Measurements from ENCODE around the gene GSTM1. TPM values are rescaled to one million over a fixed set of nuclear protein-coding genes. Genes with fewer than 3 reads are reported as not detected.
A peak's percentile ranks its signal among the peaks of the same experiment; 100 is the strongest.

Gene GSTM1
- total RNA-seq, 4 donors from 2014 or later = 23.1 TPM; not detected in 3

- no peak overlapping the region for H3K4me3 ChIP-seq
- intact Hi-C loops (cut with DNase I) = no loop called here
- H3K9me3 ChIP-seq = no peaks in the 10 kb centered on the region
- TF ChIP-seq POLR2AphosphoS5 (IDR thresholded peaks at IDR 0.05) (no peak), CTCF (IDR thresholded peaks at IDR 0.05) (no peak), POLR2A (IDR thresholded peaks at IDR 0.05; ENCODE audit: low read depth) (no peak), EP300 (IDR thresholded peaks at IDR 0.05) (no peak)
- DNase-seq (ENCODE audit: extremely low spot score) = no peak
- H3K27me3 ChIP-seq = no peaks in the 10 kb centered on the region
- 80% methylated on average over 6 of the region's 6 CpGs for WGBS
- H3K27ac ChIP-seq (replicated peaks in 1 of 4) = no peak overlapping the region
- H3K36me3 ChIP-seq = no peaks in the 10 kb centered on the region
- no peaks in the 10 kb centered on the region for H3K4me1 ChIP-seq
These were observed 43.0 kb downstream of the GSTM1 start for GRCh38 chr1:109730666-109731065.

GRCh38 chr1:109732390-109732881 is 44.8 kb downstream of the GSTM1 start:
- H3K27ac ChIP-seq (replicated peaks in 1 of 4) = no peak overlapping the region
- no peaks in the 10 kb centered on the region for H3K27me3 ChIP-seq
- peaks cover 5 to 13% (median 9%) of the 10 kb centered on the region in 4 donors for H3K36me3 ChIP-seq
- H3K9me3 ChIP-seq = no peaks in the 10 kb centered on the region
- intact Hi-C loops (cut with DNase I) = no loop called here
- TF ChIP-seq POLR2AphosphoS5 (IDR thresholded peaks at IDR 0.05) = no peak
- no peak for DNase-seq (ENCODE audit: extremely low spot score)
- no peak overlapping the region for H3K4me3 ChIP-seq
- H3K4me1 ChIP-seq = no peaks in the 10 kb centered on the region
- WGBS = 62% methylated on average over 3 of the region's 3 CpGs

- no peaks in the 10 kb centered on the region for H3K4me1 ChIP-seq
- H3K4me3 ChIP-seq = no peak overlapping the region
- H3K36me3 ChIP-seq = peaks cover 6 to 21% (median 13%) of the 10 kb centered on the region in 4 donors
- no peaks in the 10 kb centered on the region for H3K9me3 ChIP-seq
- H3K27me3 ChIP-seq = no peaks in the 10 kb centered on the region
- TF ChIP-seq CTCF (IDR thresholded peaks at IDR 0.05) = no peak
- no peak for TF ChIP-seq POLR2A (IDR thresholded peaks at IDR 0.05; ENCODE audit: low read depth)
- no peak for TF ChIP-seq EP300 (IDR thresholded peaks at IDR 0.05)
- no peak for TF ChIP-seq POLR2AphosphoS5 (IDR thresholded peaks at IDR 0.05)
- H3K27ac ChIP-seq (replicated peaks in 1 of 4) = no peak overlapping the region
- intact Hi-C loops (cut with DNase I) = no loop called here
- DNase-seq (ENCODE audit: extremely low spot score) = no peak
- 96% methylated on average over 4 of the region's 4 CpGs for WGBS
These were observed 45.7 kb downstream of the GSTM1 start for GRCh38 chr1:109733236-109733870.

- TF ChIP-seq POLR2AphosphoS5 (IDR thresholded peaks at IDR 0.05) (peak; percentile 87 to 95), EP300 (IDR thresholded peaks at IDR 0.05) (no peak), POLR2A (IDR thresholded peaks at IDR 0.05; ENCODE audit: low read depth) (peak; percentile 33)
- intact Hi-C loops (cut with DNase I) = no loop called here
- Histone ChIP-seq H3K4me3 (peak overlapping the region; percentile 74 to 93 (median 86)), H3K9me3 (no peaks in the 10 kb centered on the region), H3K27ac (replicated peaks in 1 of 4) (peak overlapping the region; percentile 79 to 91 (median 82)), H3K36me3 (peaks cover 6 to 21% (median 13%) of the 10 kb centered on the region in 4 donors), H3K27me3 (no peaks in the 10 kb centered on the region), H3K4me1 (peaks cover 15 to 19% (median 18%) of the 10 kb centered on the region in 4 donors)
- DNase-seq (ENCODE audit: extremely low spot score) = peak; percentile 95
- 1% methylated on average over 36 of the region's 86 CpGs for WGBS
These were observed 52.4 kb downstream of the GSTM1 start for GRCh38 chr1:109739738-109740614.

- H3K9me3 ChIP-seq = no peaks in the 10 kb centered on the region
- H3K36me3 ChIP-seq = peaks cover 6 to 21% (median 13%) of the 10 kb centered on the region in 4 donors
- DNase-seq (ENCODE audit: extremely low spot score) = no peak
- peak within 1 kb of the TSS; percentile 79 to 91 (median 82) for H3K27ac ChIP-seq (replicated peaks in 1 of 4)
- H3K4me3 ChIP-seq = peak within 1 kb of the TSS; percentile 74 to 93 (median 86)
- under 1% methylated on average over 8 of the region's 10 CpGs for WGBS
- intact Hi-C loops (cut with DNase I) = no loop called here
- no peak for TF ChIP-seq POLR2A (IDR thresholded peaks at IDR 0.05; ENCODE audit: low read depth)
- TF ChIP-seq CTCF (IDR thresholded peaks at IDR 0.05) = no peak
- no peak for TF ChIP-seq POLR2AphosphoS5 (IDR thresholded peaks at IDR 0.05)
- no peak for TF ChIP-seq EP300 (IDR thresholded peaks at IDR 0.05)
- H3K4me1 ChIP-seq = peaks cover 15 to 19% (median 18%) of the 10 kb centered on the region in 4 donors
- no peaks in the 10 kb centered on the region for H3K27me3 ChIP-seq
These were observed 53.2 kb downstream of the GSTM1 start, which contains the start of gene GSTM3 for GRCh38 chr1:109740615-109741373. Gene GSTM3 (minus strand): TSS chr1:109741038. CDS start chr1:109740287, 751 bp downstream.
